Neuronal stem cell (in vitro differentiated cells): ENCODE data around the gene NAA35.

Source experiments
- DNase-seq: peaks from one replicate; pipeline ENCODE4 v3.0.0-alpha.2; 2013; ENCODE audit warnings: low spot score
- H2AFZ ChIP-seq: one replicate; pipeline ENCODE4 v1.6.1; 2013; ENCODE audit warnings: mild to moderate bottlenecking, low read length, inconsistent platforms
- H2AK5ac ChIP-seq: 2 replicates; pipeline ENCODE4 v1.6.1; 2013; ENCODE audit warnings: low read depth, mild to moderate bottlenecking, inconsistent platforms, low read length, moderate library complexity, mixed read lengths
- H2BK120ac ChIP-seq: 2 replicates; pipeline ENCODE4 v1.6.1; 2013; ENCODE audit warnings: low read depth, mild to moderate bottlenecking, inconsistent platforms, low read length, moderate library complexity, mixed read lengths
- H2BK12ac ChIP-seq: one replicate; pipeline ENCODE4 v1.6.1; 2013; ENCODE audit warnings: low read length, inconsistent platforms
- H2BK15ac ChIP-seq: 2 replicates; pipeline ENCODE4 v1.6.1; 2013; ENCODE audit warnings: mild to moderate bottlenecking, low read length, inconsistent platforms, mixed read lengths
- H2BK5ac ChIP-seq: one replicate; pipeline ENCODE4 v1.6.1; 2013; ENCODE audit warnings: inconsistent platforms, mild to moderate bottlenecking, low read length, moderate library complexity
- H3K14ac ChIP-seq: one replicate; pipeline ENCODE4 v1.6.1; 2013; ENCODE audit warnings: low read length, inconsistent platforms
- H3K18ac ChIP-seq: 2 replicates; pipeline ENCODE4 v1.6.1; 2013; ENCODE audit warnings: low read length, inconsistent platforms
- H3K23ac ChIP-seq: 2 replicates; pipeline ENCODE4 v1.6.1; 2013; ENCODE audit warnings: low read depth, mild to moderate bottlenecking, mixed read lengths, low read length, inconsistent platforms; ENCODE audit not compliant: poor library complexity
- H3K27ac ChIP-seq: replicated peaks from 3 replicates; pipeline ENCODE4 v1.5.1; 2013; ENCODE audit warnings: low read length, inconsistent platforms
- H3K27me3 ChIP-seq, 3 experiments: 2 replicates each; pipeline ENCODE4 v1.6.1; 2013; ENCODE audit warnings: low read length in 3 of 3, mild to moderate bottlenecking in 2 of 3, inconsistent platforms in 1 of 3, low read depth in 1 of 3, mixed read lengths in 1 of 3, moderate library complexity in 1 of 3; ENCODE audit not compliant: control insufficient read depth in 3 of 3, insufficient read depth in 3 of 3
- H3K36me3 ChIP-seq, 2 donors: replicated peaks in 1 of 2; 2 replicates each; pipeline ENCODE4 v1.6.1; 2013; ENCODE audit warnings: low read length in 2 of 2; ENCODE audit not compliant: control insufficient read depth in 2 of 2, insufficient read depth in 2 of 2
- H3K4ac ChIP-seq: 2 replicates; pipeline ENCODE4 v1.6.1; 2013; ENCODE audit warnings: inconsistent platforms, mild to moderate bottlenecking, low read length, moderate library complexity
- H3K4me1 ChIP-seq, 2 donors: 1 replicate in 1 of 2; 2 replicates in 1 of 2; pipeline ENCODE4 v1.6.1; 2013; ENCODE audit warnings: low read length in 2 of 2, low read depth in 1 of 2; ENCODE audit not compliant: control insufficient read depth in 2 of 2, insufficient read depth in 1 of 2
- H3K4me2 ChIP-seq: one replicate; pipeline ENCODE4 v1.6.1; 2013; ENCODE audit warnings: mild to moderate bottlenecking, low read length, inconsistent platforms; ENCODE audit not compliant: insufficient read depth, poor library complexity, severe bottlenecking
- H3K4me3 ChIP-seq, 2 donors: 2 replicates each; pipeline ENCODE4 v1.5.1; 2013; ENCODE audit warnings: low read length in 2 of 2, mild to moderate bottlenecking in 2 of 2, inconsistent platforms in 1 of 2, moderate library complexity in 1 of 2
- H3K79me1 ChIP-seq: one replicate; pipeline ENCODE4 v1.6.1; 2013; ENCODE audit warnings: low read depth, mild to moderate bottlenecking, inconsistent platforms, low read length, moderate library complexity
- H3K9ac ChIP-seq: one replicate; pipeline ENCODE4 v1.6.1; 2013; ENCODE audit warnings: mild to moderate bottlenecking, low read depth, low read length, inconsistent platforms; ENCODE audit not compliant: poor library complexity
- H3K9me3 ChIP-seq, 2 donors: replicated peaks in 1 of 2; 2 replicates each; pipeline versions ENCODE3 to v1.6.1; 2013; ENCODE audit warnings: low read length in 2 of 2, mild to moderate bottlenecking in 2 of 2, inconsistent platforms in 1 of 2, low read depth in 1 of 2, mixed read lengths in 1 of 2, moderate library complexity in 1 of 2; ENCODE audit not compliant: control insufficient read depth in 2 of 2, insufficient read depth in 1 of 2
- H4K8ac ChIP-seq: one replicate; pipeline ENCODE4 v1.6.1; 2013; ENCODE audit warnings: low read depth, mild to moderate bottlenecking, inconsistent platforms, low read length, moderate library complexity
- H4K91ac ChIP-seq: one replicate; pipeline ENCODE4 v1.6.1; 2013; ENCODE audit warnings: low read length, low read depth, mild to moderate bottlenecking, inconsistent platforms; ENCODE audit not compliant: poor library complexity
- WGBS, 2 donors: extraction: QIAGEN DNeasy Blood & Tissue Kit; methylation state at CpG; one replicate each; pipeline ENCODE4 v1.1.7; 2013; ENCODE audit warnings: missing lambda C conversion rate in 2 of 2, mixed read lengths in 1 of 2; ENCODE audit not compliant: insufficient read length in 2 of 2, insufficient replicate concordance in 1 of 2; ENCODE audit errors: extremely low coverage in 2 of 2; 5-methylcytosine and 5-hydroxymethylcytosine counted together

The NAA35 gene

DNA sequence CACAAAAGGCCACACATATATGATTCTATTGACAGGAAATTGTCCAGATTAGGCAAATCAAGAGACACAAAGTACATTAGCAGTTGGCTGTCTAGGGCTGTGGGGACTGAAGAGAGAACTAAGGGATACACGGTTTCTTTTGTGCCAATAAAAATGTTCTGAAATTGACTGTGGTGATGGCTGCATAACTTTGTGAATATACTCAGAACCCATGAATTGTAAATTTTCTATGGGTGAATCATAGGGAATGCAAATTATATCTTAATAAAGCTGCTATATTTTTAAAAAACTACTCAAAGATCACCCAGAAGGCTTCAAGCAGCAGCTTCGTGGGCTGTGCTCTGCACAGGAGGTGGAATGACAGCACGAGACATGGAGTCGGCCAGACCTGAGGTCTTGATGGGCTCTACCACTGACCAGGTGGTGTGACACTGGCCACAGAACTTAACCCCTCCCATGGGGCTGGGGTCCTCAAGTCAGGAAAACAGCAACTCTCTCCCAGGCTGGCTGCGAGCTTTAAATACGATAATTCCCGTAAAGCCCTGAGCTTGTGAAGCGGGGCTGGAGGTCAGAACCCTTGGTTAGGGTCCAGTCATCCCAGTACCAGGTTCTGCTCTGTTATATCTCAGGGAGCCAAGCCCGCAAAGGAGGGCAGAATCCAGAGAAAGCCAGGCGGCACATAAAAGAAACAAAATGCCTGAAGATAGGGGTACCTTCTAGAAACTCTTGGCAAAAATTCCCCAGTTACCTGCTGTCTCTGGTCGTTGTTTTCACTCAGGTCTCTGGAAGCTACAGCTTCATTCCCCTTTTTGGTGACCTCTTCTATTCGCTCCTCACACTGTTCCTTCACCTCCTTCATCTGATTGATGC, 99.3 kb downstream of the NAA35 start:
- no peak overlapping the region for H3K18ac ChIP-seq
- no peak overlapping the region for H2BK120ac ChIP-seq
- H3K14ac ChIP-seq, result no peak overlapping the region
- H3K9me3 ChIP-seq, result peaks cover 0 to 7% of the 10 kb centered on the region in 2 donors
- H3K4me2 ChIP-seq, result no peak overlapping the region
- no peak overlapping the region for H2AK5ac ChIP-seq
- no peak overlapping the region for H2BK12ac ChIP-seq
- H3K4me3 ChIP-seq, result no peak overlapping the region
- no peak overlapping the region for H2BK15ac ChIP-seq
- no peak for DNase-seq
- peaks cover 24 to 89% of the 10 kb centered on the region in 2 donors for H3K36me3 ChIP-seq
- no peak overlapping the region for H2BK5ac ChIP-seq
- no peak overlapping the region for H3K23ac ChIP-seq
- H2AFZ ChIP-seq, result no peak overlapping the region
- no peaks in the 10 kb centered on the region for H3K27me3 ChIP-seq
- WGBS, 2 donors, result no CpG with 5 or more reads among the region's 12 CpGs
- no peak overlapping the region for H3K4ac ChIP-seq
- no peaks in the 10 kb centered on the region for H3K79me1 ChIP-seq
- H4K91ac ChIP-seq, result no peak overlapping the region
- no peak overlapping the region for H3K27ac ChIP-seq
- no peak overlapping the region for H4K8ac ChIP-seq
- H3K4me1 ChIP-seq, result no peaks in the 10 kb centered on the region
- no peak overlapping the region for H3K9ac ChIP-seq

DNA sequence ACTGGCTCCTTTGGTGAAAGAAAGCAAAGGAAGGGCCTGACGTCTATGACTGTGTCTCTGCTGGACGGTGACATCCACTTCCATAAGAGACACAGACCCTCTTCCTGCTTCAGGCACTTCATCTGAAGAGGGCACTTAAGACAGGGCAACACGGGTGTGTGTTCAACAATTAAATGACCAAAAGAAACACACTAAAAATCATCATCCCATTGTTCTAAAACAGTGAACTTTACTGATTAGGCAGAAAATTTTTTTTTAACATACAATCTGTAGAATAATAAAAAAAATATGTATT, 99.9 kb downstream of the NAA35 start:
- H3K4me1 ChIP-seq, result no peaks in the 10 kb centered on the region
- H3K23ac ChIP-seq, result no peak overlapping the region
- H3K36me3 ChIP-seq, result peaks cover 22 to 89% of the 10 kb centered on the region in 2 donors
- no peak overlapping the region for H4K91ac ChIP-seq
- H3K9ac ChIP-seq, result no peak overlapping the region
- H2BK12ac ChIP-seq, result no peak overlapping the region
- H3K4me2 ChIP-seq, result no peak overlapping the region
- WGBS, 2 donors, result no CpG with 5 or more reads among the region's 3 CpGs
- no peak overlapping the region for H3K4me3 ChIP-seq
- no peaks in the 10 kb centered on the region for H3K79me1 ChIP-seq
- H3K27me3 ChIP-seq, result no peaks in the 10 kb centered on the region
- no peak overlapping the region for H2AK5ac ChIP-seq
- no peak overlapping the region for H3K27ac ChIP-seq
- H2BK5ac ChIP-seq, result no peak overlapping the region
- no peak overlapping the region for H2AFZ ChIP-seq
- H3K18ac ChIP-seq, result no peak overlapping the region
- no peak overlapping the region for H2BK15ac ChIP-seq
- no peak overlapping the region for H4K8ac ChIP-seq
- no peak for DNase-seq
- H3K4ac ChIP-seq, result no peak overlapping the region
- H3K14ac ChIP-seq, result no peak overlapping the region
- no peak overlapping the region for H2BK120ac ChIP-seq
- H3K9me3 ChIP-seq, result peaks cover 0 to 7% of the 10 kb centered on the region in 2 donors

DNA sequence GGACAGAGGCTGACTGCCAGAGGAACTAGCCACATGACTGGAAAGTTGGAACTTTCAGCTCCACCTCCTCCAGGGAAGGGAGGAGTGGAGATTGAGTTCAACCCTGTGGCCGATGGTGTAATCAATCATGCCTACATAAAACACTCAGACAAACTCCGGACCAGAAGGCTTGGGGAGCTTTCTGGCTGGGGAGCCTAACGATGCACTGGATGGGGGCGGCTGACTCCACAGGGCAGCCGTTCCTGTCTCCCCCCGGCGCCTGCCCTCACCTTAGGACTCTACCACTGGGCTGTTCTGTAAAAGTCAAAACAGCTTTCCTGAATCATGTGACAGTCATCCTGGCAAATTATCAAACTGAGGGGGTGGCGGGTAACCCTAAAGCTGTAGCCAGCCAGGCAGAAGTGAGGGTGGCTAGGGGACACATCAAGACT, 100.4 kb downstream of the NAA35 start:
- Histone ChIP-seq H3K27me3 (no peaks in the 10 kb centered on the region), H3K79me1 (peaks cover 1% of the 10 kb centered on the region), H2BK12ac (no peak overlapping the region), H3K36me3 (peaks cover 22 to 89% of the 10 kb centered on the region in 2 donors), H3K18ac (no peak overlapping the region), H3K9ac (no peak overlapping the region), H2BK5ac (no peak overlapping the region), H2AFZ (no peak overlapping the region), H3K27ac (no peak overlapping the region), H2BK120ac (no peak overlapping the region), H2AK5ac (no peak overlapping the region), H4K91ac (no peak overlapping the region), H3K9me3 (peaks cover 0 to 7% of the 10 kb centered on the region in 2 donors), H3K4me2 (no peak overlapping the region), H3K4ac (no peak overlapping the region), H3K4me3 (no peak overlapping the region), H3K4me1 (no peaks in the 10 kb centered on the region), H4K8ac (no peak overlapping the region), H2BK15ac (no peak overlapping the region), H3K14ac (no peak overlapping the region), H3K23ac (no peak overlapping the region)
- no CpG with 5 or more reads among the region's 8 CpGs for WGBS, 2 donors
- no peak for DNase-seq

DNA sequence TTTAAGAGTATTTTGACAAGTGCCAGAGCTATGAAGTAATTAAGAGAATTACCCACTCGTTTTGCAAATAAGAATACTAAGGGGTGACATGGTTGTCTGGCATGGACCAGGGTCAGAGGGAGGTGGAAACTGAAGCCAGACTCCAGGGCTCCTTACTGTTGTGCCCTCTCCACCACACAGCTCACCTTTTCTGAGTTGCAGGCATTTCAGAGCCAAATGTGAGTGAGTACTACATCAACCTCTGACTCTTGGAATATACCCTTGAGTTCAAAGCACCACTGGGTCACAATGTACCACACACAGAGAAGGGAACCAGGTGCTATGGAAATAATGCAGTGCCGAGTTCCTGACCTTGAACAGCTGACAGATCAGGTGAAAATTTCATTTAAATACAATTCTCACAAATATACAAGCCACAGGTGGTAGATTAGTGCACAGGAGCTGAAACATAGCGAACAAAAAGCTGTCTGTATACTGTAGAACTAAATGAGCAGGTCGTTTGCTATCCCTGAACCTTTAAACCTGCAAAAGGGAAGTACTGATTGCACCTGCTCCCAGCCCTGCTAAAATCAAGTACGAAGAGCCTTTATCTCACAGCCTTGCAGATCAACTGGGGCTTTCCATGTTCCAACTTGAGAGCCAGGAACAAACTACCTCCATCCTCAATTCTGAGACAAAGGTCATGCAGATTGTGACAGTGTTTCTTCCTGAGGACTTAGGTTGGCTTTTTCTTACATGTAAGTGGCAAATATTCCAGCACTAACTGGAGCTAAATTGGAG, 101.4 kb downstream of the NAA35 start:
- Histone ChIP-seq H2BK15ac (no peak overlapping the region), H3K4ac (no peak overlapping the region), H2BK120ac (no peak overlapping the region), H3K27me3 (no peaks in the 10 kb centered on the region), H4K91ac (no peak overlapping the region), H3K4me1 (peaks cover 0 to 4% of the 10 kb centered on the region in 2 donors), H3K79me1 (peaks cover 3% of the 10 kb centered on the region), H2AFZ (no peak overlapping the region), H3K9me3 (peaks cover 0 to 7% of the 10 kb centered on the region in 2 donors), H2BK5ac (no peak overlapping the region), H4K8ac (no peak overlapping the region), H3K4me2 (no peak overlapping the region), H3K23ac (no peak overlapping the region), H2AK5ac (no peak overlapping the region), H3K18ac (no peak overlapping the region), H3K9ac (no peak overlapping the region), H2BK12ac (no peak overlapping the region), H3K36me3 (peaks cover 22 to 88% of the 10 kb centered on the region in 2 donors), H3K4me3 (no peak overlapping the region), H3K14ac (no peak overlapping the region), H3K27ac (no peak overlapping the region)
- no peak for DNase-seq
- WGBS, 2 donors, result no CpG with 5 or more reads among the region's 5 CpGs
